Kidney epithelial cell (primary cell): ENCODE measurements around the gene LRRC15. TPM values are rescaled to one million over a fixed set of nuclear protein-coding genes. Genes with fewer than 3 reads are reported as not detected.

Experiments
- DNase-seq: peaks from one replicate; pipeline ENCODE4 v3.0.0-alpha.2; 2010; ENCODE audit warnings: low read depth
- H3K27me3 ChIP-seq: 2 replicates; pipeline ENCODE4 v1.6.0; 2011; ENCODE audit warnings: low read length; ENCODE audit not compliant: control insufficient read depth, insufficient read depth
- H3K36me3 ChIP-seq: 2 replicates; pipeline ENCODE4 v1.5.1; 2011; ENCODE audit warnings: low read length; ENCODE audit not compliant: control insufficient read depth, insufficient read depth
- H3K4me3 ChIP-seq: 2 replicates; pipeline ENCODE4 v1.5.1; 2011; ENCODE audit warnings: low read depth, mild to moderate bottlenecking, control low read depth, low read length
- total RNA-seq: library from RNA; depleted of rRNA; stranded (reverse); fragments of >200 nt; gene quantifications from 2 replicates; pipeline ENCODE4 v1.2.3, GENCODE V29; 2015
- TF ChIP-seq, protein P1 (sequence below): IDR thresholded peaks from 2 replicates; pipeline ENCODE4 v1.5.1; 2011; ENCODE audit warnings: mild to moderate bottlenecking, moderate library complexity, low read length, control low read depth, inconsistent platforms; ENCODE audit not compliant: insufficient read depth, poor library complexity, severe bottlenecking

LRRC15 gene
- total RNA-seq, 1 donor from 2014 or later: not detected

DNA sequence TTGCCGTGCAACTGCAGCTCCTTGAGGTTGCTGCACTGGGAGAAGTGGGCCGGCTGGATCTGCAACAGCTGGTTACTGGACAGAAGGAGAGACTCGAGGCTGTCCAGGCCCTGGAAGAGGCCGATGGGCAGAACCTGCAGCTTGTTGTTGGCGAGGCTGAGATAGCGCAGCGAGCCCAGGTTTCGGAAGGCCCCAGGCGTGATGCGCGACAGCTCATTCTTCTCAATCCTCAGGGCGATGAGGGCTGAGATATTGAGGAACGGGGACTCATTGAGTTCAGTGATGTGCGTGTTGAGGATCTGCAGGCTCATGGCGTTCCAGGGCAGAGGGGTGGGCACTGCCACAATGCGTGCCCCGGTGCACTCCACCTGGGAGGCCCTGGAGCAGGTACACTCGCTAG is 9.0 kb downstream of the LRRC15 start:
- no peak for DNase-seq
- TF ChIP-seq, protein P1, sequence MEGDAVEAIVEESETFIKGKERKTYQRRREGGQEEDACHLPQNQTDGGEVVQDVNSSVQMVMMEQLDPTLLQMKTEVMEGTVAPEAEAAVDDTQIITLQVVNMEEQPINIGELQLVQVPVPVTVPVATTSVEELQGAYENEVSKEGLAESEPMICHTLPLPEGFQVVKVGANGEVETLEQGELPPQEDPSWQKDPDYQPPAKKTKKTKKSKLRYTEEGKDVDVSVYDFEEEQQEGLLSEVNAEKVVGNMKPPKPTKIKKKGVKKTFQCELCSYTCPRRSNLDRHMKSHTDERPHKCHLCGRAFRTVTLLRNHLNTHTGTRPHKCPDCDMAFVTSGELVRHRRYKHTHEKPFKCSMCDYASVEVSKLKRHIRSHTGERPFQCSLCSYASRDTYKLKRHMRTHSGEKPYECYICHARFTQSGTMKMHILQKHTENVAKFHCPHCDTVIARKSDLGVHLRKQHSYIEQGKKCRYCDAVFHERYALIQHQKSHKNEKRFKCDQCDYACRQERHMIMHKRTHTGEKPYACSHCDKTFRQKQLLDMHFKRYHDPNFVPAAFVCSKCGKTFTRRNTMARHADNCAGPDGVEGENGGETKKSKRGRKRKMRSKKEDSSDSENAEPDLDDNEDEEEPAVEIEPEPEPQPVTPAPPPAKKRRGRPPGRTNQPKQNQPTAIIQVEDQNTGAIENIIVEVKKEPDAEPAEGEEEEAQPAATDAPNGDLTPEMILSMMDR: no peak
- Histone ChIP-seq H3K27me3 (peaks cover 13% of the 10 kb centered on the region), H3K4me3 (no peak overlapping the region), H3K36me3 (no peaks in the 10 kb centered on the region)

DNA sequence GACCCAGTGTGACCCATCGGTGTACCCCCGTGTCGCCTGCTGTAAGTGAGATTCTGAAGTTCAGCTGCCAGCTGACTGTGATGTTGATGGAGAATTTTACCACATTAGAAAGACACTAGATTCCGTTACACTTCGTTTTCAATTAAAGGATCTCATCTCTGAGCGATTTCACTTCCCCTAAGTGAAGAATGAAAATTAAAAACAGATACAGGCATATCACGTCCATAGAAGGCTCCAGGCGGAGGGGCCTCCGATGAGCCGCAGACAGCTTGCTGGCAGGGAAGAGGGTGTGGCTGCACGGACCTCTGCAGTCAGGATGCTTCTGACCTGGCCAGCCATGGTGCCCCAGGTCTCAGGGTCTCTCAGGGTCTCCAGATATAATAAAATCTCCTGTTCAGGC is 11.9 kb downstream of the LRRC15 start:
- Histone ChIP-seq H3K36me3 (no peaks in the 10 kb centered on the region), H3K27me3 (peaks cover 13% of the 10 kb centered on the region), H3K4me3 (no peak overlapping the region)
- no peak for DNase-seq
- TF ChIP-seq, protein P1: no peak

DNA sequence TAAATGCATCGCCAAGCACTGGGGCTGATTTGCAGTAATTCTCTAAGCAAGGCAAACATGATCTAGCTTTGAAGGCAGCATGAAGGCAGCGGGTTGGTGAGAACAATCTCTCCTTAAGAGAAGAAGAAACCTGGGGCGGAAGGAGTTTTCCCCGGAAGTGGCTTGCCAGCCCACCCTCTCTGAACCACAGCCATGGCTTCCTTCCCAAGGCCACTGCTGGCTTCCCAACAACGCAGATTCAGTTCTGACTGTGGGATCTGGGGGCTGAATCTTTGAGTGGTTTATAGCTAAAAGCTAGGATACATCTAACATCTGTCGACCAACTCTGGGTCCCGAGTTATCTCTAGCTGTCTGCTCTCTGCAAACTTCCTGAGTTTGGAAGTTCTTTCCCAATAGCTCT is 14.2 kb downstream of the LRRC15 start:
- H3K36me3 ChIP-seq: no peaks in the 10 kb centered on the region
- no peak for DNase-seq
- H3K27me3 ChIP-seq: peaks cover 7% of the 10 kb centered on the region
- no peak overlapping the region for H3K4me3 ChIP-seq
- TF ChIP-seq, protein P1: no peak

DNA sequence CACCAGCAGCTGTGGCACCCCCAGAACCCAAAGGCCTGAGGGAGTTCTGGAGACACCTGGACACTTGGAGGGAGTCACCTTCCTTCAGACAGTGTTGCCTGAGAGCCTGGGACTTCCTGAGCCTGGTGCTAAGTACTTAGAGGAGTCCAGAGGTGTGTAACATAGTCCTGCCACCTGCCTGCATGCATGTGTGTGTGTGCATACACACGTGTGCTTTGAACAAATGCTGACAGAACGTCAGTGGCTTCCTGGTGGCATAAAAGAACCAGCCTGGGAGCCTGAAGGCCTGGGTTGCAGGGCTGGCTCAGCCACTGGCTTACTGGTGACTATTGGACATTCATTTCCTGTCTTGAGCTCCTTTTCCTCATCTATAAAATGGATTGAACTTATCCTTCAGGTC is 15.2 kb downstream of the LRRC15 start:
- Histone ChIP-seq H3K36me3 (no peaks in the 10 kb centered on the region), H3K4me3 (no peak overlapping the region), H3K27me3 (no peaks in the 10 kb centered on the region)
- TF ChIP-seq, protein P1: no peak
- DNase-seq: no peak

DNA sequence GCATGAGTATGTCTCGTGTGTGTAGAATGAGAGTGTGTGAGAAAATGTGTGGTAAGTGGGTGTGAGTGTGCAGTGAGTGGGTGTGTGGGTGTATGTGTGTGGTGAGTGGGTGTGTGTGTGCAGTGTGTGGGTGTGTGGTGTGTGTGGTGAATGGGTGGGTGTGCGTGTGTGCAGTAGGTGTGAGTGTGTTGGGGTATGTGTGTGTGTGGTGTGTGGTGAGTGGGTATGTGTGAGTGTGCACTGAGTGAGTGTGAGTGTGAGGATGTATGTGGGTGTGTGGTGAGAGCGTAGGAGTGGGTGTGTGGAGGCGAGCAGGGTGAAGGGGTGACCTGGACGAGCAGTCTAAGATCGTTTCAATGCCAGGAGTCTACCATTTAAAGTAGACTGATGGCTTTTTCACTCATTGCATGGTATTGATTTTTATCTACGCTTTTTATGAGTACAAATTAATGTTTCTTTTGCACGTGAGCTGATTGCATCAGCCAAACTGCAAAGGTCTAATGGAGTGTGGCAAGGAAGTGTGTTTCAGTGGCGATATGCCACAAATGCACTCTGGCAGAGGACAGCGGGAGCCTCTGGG is 16.8 kb downstream of the LRRC15 start:
- Histone ChIP-seq H3K36me3 (no peaks in the 10 kb centered on the region), H3K4me3 (no peak overlapping the region), H3K27me3 (no peaks in the 10 kb centered on the region)
- TF ChIP-seq, protein P1: no peak
- no peak for DNase-seq

DNA sequence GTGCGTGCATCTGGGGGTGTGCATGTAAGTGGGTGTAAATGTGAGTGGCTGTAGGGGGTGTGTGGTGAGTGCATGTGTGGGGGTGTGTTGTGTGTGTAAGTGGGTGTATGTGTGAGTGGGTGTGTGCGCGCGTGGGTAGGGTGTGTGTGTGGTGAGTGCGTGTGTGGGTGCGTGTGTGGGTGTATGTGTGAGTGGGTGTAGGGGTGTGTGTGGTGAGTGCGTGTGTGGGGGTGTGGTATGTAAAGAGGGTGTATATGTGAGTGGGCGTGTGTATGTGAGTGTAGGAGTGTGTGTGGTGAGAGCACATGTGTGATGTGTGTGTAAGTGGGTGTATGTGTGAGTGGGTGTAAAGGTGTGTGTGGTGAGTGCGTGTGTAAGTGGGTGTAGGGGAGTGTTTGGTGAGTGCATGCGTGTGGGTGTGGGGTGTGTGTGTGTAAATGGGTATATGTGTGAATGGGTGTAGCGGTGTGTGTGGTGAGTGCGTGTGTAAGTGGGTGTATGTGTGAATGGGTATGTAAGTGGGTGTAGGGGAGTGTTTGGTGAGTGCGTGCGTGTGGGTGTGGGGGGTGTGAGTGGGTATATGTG is 17.5 kb downstream of the LRRC15 start:
- Histone ChIP-seq H3K4me3 (no peak overlapping the region), H3K36me3 (no peaks in the 10 kb centered on the region), H3K27me3 (peaks cover under 1% of the 10 kb centered on the region)
- TF ChIP-seq, protein P1: no peak
- no peak for DNase-seq
